Peyer's patch (tissue), 4 donors: ENCODE data around the gene CWC15.

ENCODE experiments used
- POLR2A ChIP-seq, 2 donors: fragments of 450-650 bp; IDR thresholded peaks; one replicate each; pipeline ENCODE4 v1.5.1; 2017; ENCODE audit warnings: antibody characterized with exemption in 2 of 2, mild to moderate bottlenecking in 2 of 2, moderate library complexity in 2 of 2
- TF ChIP-seq, protein P1 (sequence below), 6 experiments: fragments of 450-650 bp in 4 of 6; fragments of 200-600 bp in 2 of 6; sonication (generic) in 1 of 6; IDR thresholded peaks; one replicate each; pipeline ENCODE4 v1.5.1; 2017 to 2019; ENCODE audit warnings: antibody characterized with exemption in 6 of 6, mild to moderate bottlenecking in 3 of 6, moderate library complexity in 1 of 6

DNA sequence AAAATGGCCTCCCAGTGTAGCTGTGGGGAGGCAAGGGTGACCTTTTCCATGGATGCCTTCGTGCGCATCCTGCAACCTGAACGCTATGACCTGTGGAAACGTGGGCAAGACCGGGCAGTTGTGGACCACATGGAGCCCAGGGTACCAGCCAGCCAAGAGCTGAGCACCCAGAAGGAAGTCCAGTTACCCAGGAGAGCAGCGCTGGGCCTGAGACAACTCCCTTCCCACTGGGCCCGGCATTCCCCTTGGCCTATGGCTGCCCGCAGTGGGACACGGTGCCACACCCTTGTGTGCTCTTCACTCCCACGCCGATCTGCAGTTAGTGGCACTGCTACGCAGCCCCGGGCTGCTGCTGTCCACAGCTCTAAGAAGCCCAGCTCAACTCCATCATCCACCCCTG, 24.9 kb upstream of the CWC15 start:
- TF ChIP-seq, protein P1, sequence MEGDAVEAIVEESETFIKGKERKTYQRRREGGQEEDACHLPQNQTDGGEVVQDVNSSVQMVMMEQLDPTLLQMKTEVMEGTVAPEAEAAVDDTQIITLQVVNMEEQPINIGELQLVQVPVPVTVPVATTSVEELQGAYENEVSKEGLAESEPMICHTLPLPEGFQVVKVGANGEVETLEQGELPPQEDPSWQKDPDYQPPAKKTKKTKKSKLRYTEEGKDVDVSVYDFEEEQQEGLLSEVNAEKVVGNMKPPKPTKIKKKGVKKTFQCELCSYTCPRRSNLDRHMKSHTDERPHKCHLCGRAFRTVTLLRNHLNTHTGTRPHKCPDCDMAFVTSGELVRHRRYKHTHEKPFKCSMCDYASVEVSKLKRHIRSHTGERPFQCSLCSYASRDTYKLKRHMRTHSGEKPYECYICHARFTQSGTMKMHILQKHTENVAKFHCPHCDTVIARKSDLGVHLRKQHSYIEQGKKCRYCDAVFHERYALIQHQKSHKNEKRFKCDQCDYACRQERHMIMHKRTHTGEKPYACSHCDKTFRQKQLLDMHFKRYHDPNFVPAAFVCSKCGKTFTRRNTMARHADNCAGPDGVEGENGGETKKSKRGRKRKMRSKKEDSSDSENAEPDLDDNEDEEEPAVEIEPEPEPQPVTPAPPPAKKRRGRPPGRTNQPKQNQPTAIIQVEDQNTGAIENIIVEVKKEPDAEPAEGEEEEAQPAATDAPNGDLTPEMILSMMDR (IDR thresholded peaks at IDR 0.05): no peak
- TF ChIP-seq POLR2A (IDR thresholded peaks at IDR 0.05): no peak
